ENCODE measurements around the gene TPRG1L.
A peak's percentile ranks its signal among the peaks of the same experiment; 100 is the strongest.

TPRG1L gene

DNA sequence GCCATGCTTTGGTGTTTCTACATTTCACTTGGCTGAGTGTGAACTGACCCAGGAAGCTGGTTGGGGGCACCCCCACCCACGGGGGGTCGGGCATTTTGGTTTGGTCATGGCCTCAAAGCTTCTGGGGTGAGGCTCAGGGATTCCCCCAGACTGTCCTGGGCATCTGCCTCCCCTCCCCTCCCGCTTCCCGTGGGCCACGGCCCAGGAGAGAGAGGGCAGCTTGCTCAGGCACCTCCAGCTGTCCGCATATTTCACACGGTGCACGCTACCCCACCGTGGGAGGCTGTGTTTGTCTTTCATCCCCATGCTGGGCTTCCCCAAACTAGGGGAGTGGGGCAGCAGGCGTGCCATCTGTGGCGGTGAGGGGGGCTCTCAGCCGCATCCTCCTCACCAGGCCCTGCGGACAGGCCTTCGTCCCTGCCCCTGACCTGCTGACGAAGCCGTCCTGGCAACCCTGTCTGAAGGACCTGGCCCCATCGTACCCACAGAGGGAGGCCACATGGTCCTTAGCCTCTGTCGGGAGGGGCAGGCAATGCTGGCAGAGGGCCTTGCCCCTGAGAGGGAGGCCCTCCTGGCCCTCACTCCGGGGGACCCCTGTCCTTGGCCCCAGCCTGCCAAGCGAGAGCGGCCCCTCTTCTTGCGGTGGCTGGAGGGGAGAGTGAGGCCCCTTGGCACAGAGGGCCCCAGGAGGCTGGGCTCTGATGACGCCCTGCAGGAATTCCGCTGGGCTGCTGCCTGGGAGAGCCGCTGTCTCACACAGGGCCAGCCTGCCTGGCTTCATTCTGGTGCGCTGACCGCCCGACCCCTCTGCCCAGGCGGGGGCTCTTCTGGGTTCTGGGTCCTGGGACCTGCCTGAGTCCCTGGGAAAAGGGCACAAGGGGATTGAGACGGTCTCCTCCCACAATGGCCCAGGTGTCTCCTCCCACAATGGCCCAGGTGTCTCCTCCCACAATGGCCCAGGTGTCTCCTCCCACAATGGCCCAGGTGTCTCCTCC lies 49.6 kb downstream of the TPRG1L start:
- Mint-ChIP-seq H3K27ac (no peak overlapping the region), H3K4me3 (no peak overlapping the region), H3K36me3 (ENCODE audit: low read depth) (no peaks in the 10 kb centered on the region), H3K27me3 (ENCODE audit: low read depth) (peaks cover 3% of the 10 kb centered on the region), H3K4me1 (ENCODE audit: low read depth) (peaks cover 5% of the 10 kb centered on the region), H3K9me3 (no peaks in the 10 kb centered on the region)

DNA sequence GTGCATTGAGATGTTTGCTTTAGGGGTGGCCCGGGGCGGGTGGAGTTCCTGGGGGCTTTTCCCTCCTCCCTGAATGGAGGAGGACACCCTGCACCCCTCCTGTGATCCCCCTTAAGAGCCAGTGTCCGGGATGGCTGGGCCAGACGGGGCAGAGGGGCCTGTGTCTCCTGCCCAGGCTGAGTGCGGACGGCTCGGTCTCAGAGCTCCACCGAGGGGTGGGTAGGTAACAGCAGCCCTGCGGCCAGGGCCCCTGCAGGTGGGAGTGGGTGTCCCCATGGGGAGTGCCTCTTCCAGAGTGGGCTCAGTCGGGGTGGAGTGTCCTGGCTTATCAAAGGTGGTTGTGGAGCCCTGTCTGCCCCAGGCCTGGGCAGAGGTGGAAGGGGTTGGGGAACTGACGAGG lies 50.6 kb downstream of the TPRG1L start:
- Mint-ChIP-seq H3K9me3 (no peaks in the 10 kb centered on the region), H3K36me3 (ENCODE audit: low read depth) (no peaks in the 10 kb centered on the region), H3K4me1 (ENCODE audit: low read depth) (peaks cover 9% of the 10 kb centered on the region), H3K27me3 (ENCODE audit: low read depth) (peaks cover 5% of the 10 kb centered on the region), H3K4me3 (no peak overlapping the region), H3K27ac (no peak overlapping the region)

DNA sequence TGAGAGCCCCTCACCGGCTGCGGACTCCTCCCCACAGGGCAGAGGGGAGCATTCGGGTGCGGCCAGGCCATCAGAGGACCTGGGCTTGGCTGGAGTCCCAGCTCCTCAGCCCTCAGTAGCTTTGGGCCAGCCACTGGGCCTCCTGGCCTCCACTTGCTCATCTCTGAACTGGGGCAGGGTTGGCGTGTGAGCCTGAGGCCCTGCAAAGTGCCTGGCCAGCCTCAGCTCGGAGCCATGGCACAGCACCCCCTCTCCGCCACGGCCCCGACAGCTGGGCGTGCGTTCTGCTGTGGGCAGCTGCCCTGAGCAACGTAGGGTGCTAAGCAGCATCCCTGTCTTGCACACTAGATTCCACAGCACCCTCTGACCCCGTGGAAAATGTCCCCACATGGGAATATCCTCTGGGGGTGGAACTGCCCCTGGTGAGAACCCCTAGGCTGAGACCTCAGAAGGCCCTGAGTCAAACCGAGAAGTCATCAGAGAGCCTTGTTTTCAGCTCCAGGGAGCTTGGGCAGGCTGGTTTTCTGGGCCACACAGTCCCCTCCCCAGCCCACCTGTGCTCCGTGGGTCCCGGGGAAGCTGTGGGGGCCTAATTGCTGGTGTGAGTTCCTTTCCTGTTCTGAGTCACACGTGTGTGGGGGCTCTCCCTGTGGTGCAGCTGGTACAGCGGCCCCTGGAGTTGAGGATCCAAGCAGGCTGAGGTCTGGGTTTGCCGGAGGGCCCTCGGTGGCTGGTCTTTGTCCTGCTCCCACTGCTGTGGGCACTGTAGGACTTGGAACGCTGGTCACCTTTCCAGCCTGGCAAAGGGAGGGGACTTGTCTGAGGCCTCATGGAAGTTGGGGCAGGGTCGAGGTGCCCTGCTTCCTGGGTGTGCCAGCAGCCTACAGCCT lies 52.0 kb downstream of the TPRG1L start:
- H3K9me3 Mint-ChIP-seq = no peaks in the 10 kb centered on the region
- H3K36me3 Mint-ChIP-seq (ENCODE audit: low read depth) = no peaks in the 10 kb centered on the region
- H3K27ac Mint-ChIP-seq = no peak overlapping the region
- H3K4me3 Mint-ChIP-seq = no peak overlapping the region
- peaks cover 5% of the 10 kb centered on the region for H3K27me3 Mint-ChIP-seq (ENCODE audit: low read depth)
- peaks cover 9% of the 10 kb centered on the region for H3K4me1 Mint-ChIP-seq (ENCODE audit: low read depth)

DNA sequence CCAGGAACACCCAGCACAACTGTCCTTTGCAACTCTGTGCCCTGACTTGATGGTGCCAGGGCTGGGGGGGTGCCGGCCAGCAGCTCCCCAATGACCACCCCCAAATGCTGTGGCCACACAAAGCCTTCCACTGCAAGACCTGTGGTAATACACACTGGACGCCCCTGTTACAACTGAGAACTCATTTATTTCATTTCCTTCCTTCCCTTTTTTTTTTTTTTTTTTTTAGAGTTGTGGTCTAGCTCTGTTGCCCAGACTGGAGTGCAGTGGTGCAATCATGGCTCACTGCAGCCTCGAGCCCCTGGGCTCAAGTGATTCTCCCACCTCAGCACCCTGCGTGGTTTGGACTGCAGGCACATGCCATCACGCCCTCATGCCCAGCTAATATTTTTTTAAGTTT lies 52.7 kb downstream of the TPRG1L start:
- Mint-ChIP-seq H3K27me3 (ENCODE audit: low read depth) (peaks cover 5% of the 10 kb centered on the region), H3K36me3 (ENCODE audit: low read depth) (no peaks in the 10 kb centered on the region), H3K4me3 (no peak overlapping the region)

DNA sequence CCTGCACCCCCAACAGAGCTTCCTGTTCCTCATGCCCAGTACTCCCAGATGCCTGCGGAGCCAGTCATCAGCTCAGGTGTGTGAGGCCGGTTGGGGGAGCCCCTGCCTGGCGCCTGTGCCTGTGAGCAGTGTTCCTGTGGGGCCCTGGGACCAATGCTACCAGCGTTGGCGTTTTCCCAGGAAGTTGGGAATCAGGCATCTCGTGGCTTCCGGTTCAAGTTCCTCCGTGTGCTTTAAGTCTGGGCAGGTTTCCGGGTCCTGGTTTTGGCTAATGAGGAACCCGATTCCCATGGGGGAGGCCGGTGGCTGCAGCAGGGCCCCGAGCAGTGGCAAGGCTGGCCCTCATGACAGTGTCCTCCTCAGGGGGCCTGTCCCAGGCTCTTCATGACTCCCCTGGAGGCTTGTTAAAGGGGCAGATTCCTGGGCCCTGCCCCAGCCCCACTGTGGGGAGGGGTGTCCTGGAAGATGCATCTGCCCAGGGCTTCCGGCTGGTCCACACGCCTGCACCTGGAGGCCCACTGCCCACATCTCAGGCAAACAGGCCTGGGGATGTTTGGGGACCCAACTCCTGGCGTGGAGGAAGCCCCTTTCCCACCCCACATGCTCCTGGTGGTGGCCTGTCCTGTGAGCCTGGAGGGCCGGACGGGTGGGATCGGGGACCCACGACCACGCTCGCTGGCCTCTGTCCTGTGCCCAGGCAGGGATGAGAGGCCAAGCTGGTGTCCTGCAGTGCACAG lies 53.7 kb downstream of the TPRG1L start:
- Mint-ChIP-seq H3K4me3 (no peak overlapping the region), H3K36me3 (ENCODE audit: low read depth) (no peaks in the 10 kb centered on the region), H3K4me1 (ENCODE audit: low read depth) (peaks cover 7% of the 10 kb centered on the region), H3K27ac (no peak overlapping the region), H3K9me3 (no peaks in the 10 kb centered on the region), H3K27me3 (ENCODE audit: low read depth) (peaks cover 5% of the 10 kb centered on the region)

More for the DNA sequence above, 52.7 kb downstream of the TPRG1L start:
- Mint-ChIP-seq H3K9me3 (no peaks in the 10 kb centered on the region), H3K27ac (no peak overlapping the region), H3K4me1 (ENCODE audit: low read depth) (peaks cover 9% of the 10 kb centered on the region)

DNA sequence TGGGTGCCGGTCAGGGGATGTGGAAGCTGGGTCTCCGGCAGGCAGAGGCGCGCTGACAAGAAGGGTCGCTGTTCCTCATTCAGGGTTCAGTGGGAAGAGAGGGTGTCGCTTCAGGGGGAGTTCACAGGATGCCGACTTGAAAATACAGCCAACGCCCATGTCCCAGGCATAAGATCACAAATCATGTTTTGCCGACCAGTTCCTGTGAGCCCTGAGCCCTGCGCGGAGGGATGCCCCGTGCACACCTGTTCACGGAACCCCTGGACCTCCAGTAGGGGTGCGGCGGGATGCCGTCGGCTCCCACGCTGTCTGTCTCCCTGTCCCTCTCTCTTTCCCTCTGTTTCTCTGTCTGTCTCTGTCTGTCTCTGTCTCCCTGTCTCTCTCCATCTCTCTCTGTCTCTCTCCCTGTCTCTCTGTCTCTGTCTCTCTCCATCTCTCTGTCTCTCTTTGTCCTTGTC lies 54.3 kb downstream of the TPRG1L start:
- no peaks in the 10 kb centered on the region for H3K36me3 Mint-ChIP-seq (ENCODE audit: low read depth)
- H3K4me1 Mint-ChIP-seq (ENCODE audit: low read depth) = peaks cover 5% of the 10 kb centered on the region
- peaks cover 5% of the 10 kb centered on the region for H3K27me3 Mint-ChIP-seq (ENCODE audit: low read depth)
- no peak overlapping the region for H3K27ac Mint-ChIP-seq
- H3K4me3 Mint-ChIP-seq = peak overlapping the region; percentile 18
- no peaks in the 10 kb centered on the region for H3K9me3 Mint-ChIP-seq
